Osteoblast (primary cell): ENCODE measurements around the gene MMP24OS. TPM values are rescaled to one million over a fixed set of nuclear protein-coding genes. Genes with fewer than 3 reads are reported as not detected.
"Not testable (repeated sequence)": the region's sequence is repeated elsewhere in the genome, so short reads cannot be mapped to it uniquely, and the experiment has no call there.

Source experiments
- DNase-seq: peaks from one replicate; pipeline ENCODE4 v3.0.0; 2011; ENCODE audit warnings: low spot score, mixed read lengths; ENCODE audit not compliant: insufficient read length; ENCODE audit errors: missing footprints
- H2AFZ ChIP-seq: 2 replicates; pipeline ENCODE4 v1.6.0; 2011; ENCODE audit warnings: mild to moderate bottlenecking, low read length
- H3K27ac ChIP-seq: 2 replicates; pipeline ENCODE4 v1.5.1; 2011; ENCODE audit warnings: mild to moderate bottlenecking, low read depth, low read length, moderate library complexity
- H3K27me3 ChIP-seq: 2 replicates; pipeline ENCODE4 v1.6.0; 2012; ENCODE audit warnings: mild to moderate bottlenecking, control low read depth, inconsistent platforms, low read length, moderate library complexity; ENCODE audit not compliant: insufficient read depth
- H3K36me3 ChIP-seq: 2 replicates; pipeline ENCODE4 v1.5.1; 2011; ENCODE audit warnings: mild to moderate bottlenecking, low read length, control low read depth, moderate library complexity; ENCODE audit not compliant: insufficient read depth
- H3K4me1 ChIP-seq: 2 replicates; pipeline ENCODE4 v1.5.1; 2011; ENCODE audit warnings: mild to moderate bottlenecking, low read length, control low read depth, moderate library complexity; ENCODE audit not compliant: insufficient read depth
- H3K4me2 ChIP-seq: 2 replicates; pipeline ENCODE4 v1.6.0; 2011; ENCODE audit warnings: mild to moderate bottlenecking, low read length; ENCODE audit not compliant: insufficient read depth
- H3K4me3 ChIP-seq: fragments of 200-600 bp; sonication (generic); 3 replicates; pipeline ENCODE4 v1.5.1; 2012; ENCODE audit warnings: mild to moderate bottlenecking, low read length, inconsistent platforms; ENCODE audit not compliant: insufficient read depth
- H3K79me2 ChIP-seq: 2 replicates; pipeline ENCODE4 v1.6.0; 2012; ENCODE audit warnings: mild to moderate bottlenecking, low read length, control low read depth, inconsistent platforms; ENCODE audit not compliant: insufficient read depth
- H3K9me3 ChIP-seq: 2 replicates; pipeline ENCODE4 v1.5.1; 2011; ENCODE audit warnings: low read depth, low read length, control low read depth
- H4K20me1 ChIP-seq: 2 replicates; pipeline ENCODE4 v1.6.0; 2012; ENCODE audit warnings: mild to moderate bottlenecking, low read length, control low read depth; ENCODE audit not compliant: insufficient read depth
- CTCF ChIP-seq: IDR thresholded peaks from 2 replicates; pipeline ENCODE4 v1.5.1; 2011; ENCODE audit warnings: mild to moderate bottlenecking, low read depth, low read length, moderate library complexity; ENCODE audit errors: extremely low read depth
- total RNA-seq: library from RNA; depleted of rRNA; stranded (reverse); fragments of >200 nt; gene quantifications from 2 replicates; pipeline ENCODE4 v1.2.3, GENCODE V29; 2012

The MMP24OS gene
- total RNA-seq, 1 donor, result 22.1 TPM

GRCh38 chr20:35257175-35257909 lies 20.6 kb downstream of the MMP24OS start:
- Histone ChIP-seq H2AFZ (no peak overlapping the region), H3K9me3 (no peaks in the 10 kb centered on the region), H3K79me2 (no peaks in the 10 kb centered on the region), H3K36me3 (no peaks in the 10 kb centered on the region), H3K4me1 (peaks cover 7% of the 10 kb centered on the region), H3K4me3 (no peak overlapping the region), H3K27ac (no peak overlapping the region), H3K27me3 (no peaks in the 10 kb centered on the region), H4K20me1 (peaks cover 14% of the 10 kb centered on the region), H3K4me2 (no peak overlapping the region)
- DNase-seq, result peak; percentile 83
- TF ChIP-seq CTCF, result no peak

GRCh38 chr20:35254448-35254999 lies 23.4 kb downstream of the MMP24OS start:
- Histone ChIP-seq H3K9me3 (no peaks in the 10 kb centered on the region), H3K4me1 (peaks cover 7% of the 10 kb centered on the region), H3K79me2 (no peaks in the 10 kb centered on the region), H3K36me3 (no peaks in the 10 kb centered on the region), H4K20me1 (peaks cover 9% of the 10 kb centered on the region), H3K4me2 (no peak overlapping the region), H3K27me3 (no peaks in the 10 kb centered on the region), H3K27ac (no peak overlapping the region), H3K4me3 (no peak overlapping the region), H2AFZ (no peak overlapping the region)
- no peak for DNase-seq
- TF ChIP-seq CTCF, result no peak

GRCh38 chr20:35253010-35253409 lies 24.9 kb downstream of the MMP24OS start:
- Histone ChIP-seq H3K36me3 (no peaks in the 10 kb centered on the region), H3K27ac (no peak overlapping the region), H3K9me3 (no peaks in the 10 kb centered on the region), H3K4me1 (peaks cover 7% of the 10 kb centered on the region), H2AFZ (no peak overlapping the region), H3K4me3 (no peak overlapping the region), H3K4me2 (no peak overlapping the region), H4K20me1 (peaks cover 5% of the 10 kb centered on the region), H3K27me3 (no peaks in the 10 kb centered on the region), H3K79me2 (no peaks in the 10 kb centered on the region)
- DNase-seq, result no peak
- TF ChIP-seq CTCF, result no peak

- DNase-seq, H3K4me1 ChIP-seq, H3K79me2 ChIP-seq, H3K4me2 ChIP-seq, H3K4me3 ChIP-seq, H3K9me3 ChIP-seq, H3K27me3 ChIP-seq, H4K20me1 ChIP-seq, H2AFZ ChIP-seq, H3K27ac ChIP-seq, H3K36me3 ChIP-seq: not testable (repeated sequence)
Observed at GRCh38 chr20:35252598-35252997, 25.3 kb downstream of the MMP24OS start.
